Liver (tissue), 9 donors: ENCODE results near the gene CLDN20. TPM values are rescaled to one million over a fixed set of nuclear protein-coding genes. Genes with fewer than 3 reads are reported as not detected.

Experiments used
- DNase-seq: peaks from one replicate; pipeline ENCODE4 v3.0.0-alpha.2; 2017; ENCODE audit warnings: low spot score
- H3K27ac ChIP-seq, 2 donors: one replicate each; pipeline ENCODE4 v1.7.0; 2013; ENCODE audit warnings: inconsistent platforms in 2 of 2, low read length in 2 of 2, control low read depth in 1 of 2, low read depth in 1 of 2, mild to moderate bottlenecking in 1 of 2
- H3K27me3 ChIP-seq, 4 donors: one replicate each; pipeline versions ENCODE4 v1.6.1 to v1.7.0; 2013; ENCODE audit warnings: low read length in 3 of 4, inconsistent platforms in 1 of 4, mild to moderate bottlenecking in 1 of 4, moderate library complexity in 1 of 4; ENCODE audit not compliant: control insufficient read depth in 4 of 4, insufficient read depth in 4 of 4
- H3K36me3 ChIP-seq, 4 donors: one replicate each; pipeline versions ENCODE4 v1.6.1 to v1.7.0; 2013; ENCODE audit warnings: low read length in 3 of 4, mild to moderate bottlenecking in 3 of 4, low read depth in 1 of 4, moderate library complexity in 1 of 4; ENCODE audit not compliant: control insufficient read depth in 4 of 4, insufficient read depth in 3 of 4
- H3K4me1 ChIP-seq, 4 donors: one replicate each; pipeline versions ENCODE4 v1.6.1 to v1.7.0; 2013; ENCODE audit warnings: low read length in 3 of 4, mild to moderate bottlenecking in 3 of 4, moderate library complexity in 1 of 4; ENCODE audit not compliant: control insufficient read depth in 4 of 4, insufficient read depth in 4 of 4
- H3K4me3 ChIP-seq, 3 donors: one replicate each; pipeline versions ENCODE4 v1.6.1 to v1.7.0; 2013; ENCODE audit warnings: low read length in 3 of 3, control low read depth in 1 of 3, low read depth in 1 of 3, mild to moderate bottlenecking in 1 of 3
- H3K9ac ChIP-seq, 2 donors: one replicate each; pipeline ENCODE4 v1.7.0; 2013; ENCODE audit warnings: low read length in 2 of 2, mild to moderate bottlenecking in 2 of 2, moderate library complexity in 2 of 2, control low read depth in 1 of 2, low read depth in 1 of 2
- H3K9me3 ChIP-seq, 4 donors: one replicate each; pipeline versions ENCODE4 v1.6.1 to v1.7.0; 2013; ENCODE audit warnings: low read length in 3 of 4; ENCODE audit not compliant: control insufficient read depth in 4 of 4
- EGR1 ChIP-seq, 2 donors: IDR thresholded peaks; 2 replicates each; pipeline ENCODE4 v1.6.1; 2016 to 2018; ENCODE audit warnings: antibody characterized with exemption in 2 of 2, low read depth in 2 of 2
- FOXA1 ChIP-seq: IDR thresholded peaks from 2 replicates; pipeline ENCODE4 v1.6.1; 2016; ENCODE audit warnings: antibody characterized with exemption
- FOXA2 ChIP-seq: IDR thresholded peaks from 2 replicates; pipeline ENCODE4 v1.6.1; 2016; ENCODE audit warnings: antibody characterized with exemption
- GABPA ChIP-seq, 2 donors: IDR thresholded peaks in 1 of 2; conservative IDR thresholded peaks in 1 of 2; 2 replicates each; pipeline ENCODE4 v1.6.1; 2016; ENCODE audit warnings: antibody characterized with exemption in 2 of 2, mild to moderate bottlenecking in 1 of 2, moderate library complexity in 1 of 2
- HNF4A ChIP-seq, 2 donors: conservative IDR thresholded peaks; 2 replicates each; pipeline ENCODE4 v1.6.1; 2016; ENCODE audit warnings: antibody characterized with exemption in 2 of 2, mild to moderate bottlenecking in 2 of 2
- HNF4G ChIP-seq: IDR thresholded peaks from 2 replicates; pipeline ENCODE4 v1.6.1; 2016; ENCODE audit warnings: antibody characterized with exemption
- JUND ChIP-seq, 2 donors: IDR thresholded peaks; 2 replicates each; pipeline ENCODE4 v1.6.1; 2016; ENCODE audit warnings: antibody characterized with exemption in 2 of 2
- NR2F2 ChIP-seq: IDR thresholded peaks from 2 replicates; pipeline ENCODE4 v1.6.1; 2016; ENCODE audit warnings: antibody characterized with exemption
- RAD21 ChIP-seq, 2 donors: IDR thresholded peaks; 2 replicates each; pipeline ENCODE4 v1.6.1; 2016; ENCODE audit warnings: antibody characterized with exemption in 2 of 2, mild to moderate bottlenecking in 2 of 2
- REST ChIP-seq: IDR thresholded peaks from 2 replicates; pipeline ENCODE4 v1.6.1; 2016; ENCODE audit warnings: antibody characterized with exemption, mild to moderate bottlenecking
- RXRA ChIP-seq, 2 donors: IDR thresholded peaks; 2 replicates each; pipeline ENCODE4 v1.6.1; 2017 to 2018; ENCODE audit warnings: antibody characterized with exemption in 2 of 2, mild to moderate bottlenecking in 1 of 2
- SP1 ChIP-seq: IDR thresholded peaks from 2 replicates; pipeline ENCODE4 v1.6.1; 2018; ENCODE audit warnings: antibody characterized with exemption, mild to moderate bottlenecking
- TAF1 ChIP-seq: conservative IDR thresholded peaks from 2 replicates; pipeline ENCODE4 v1.6.1; 2016; ENCODE audit warnings: antibody characterized with exemption, mild to moderate bottlenecking
- YY1 ChIP-seq: IDR thresholded peaks from 2 replicates; pipeline ENCODE4 v1.6.1; 2016; ENCODE audit warnings: antibody characterized with exemption, mild to moderate bottlenecking
- WGBS: extraction: QIAGEN DNeasy Blood & Tissue Kit; methylation state at CpG from one replicate; pipeline ENCODE4 v1.1.7; 2013; 5-methylcytosine and 5-hydroxymethylcytosine counted together
- polyA plus RNA-seq, 2 donors: library from polyadenylated mRNA; stranded (reverse) in 1 of 2; unstranded in 1 of 2; fragments of 200-250 nt in 1 of 2; fragments of >200 nt in 1 of 2; fragmentation: Nextera tagmentation in 1 of 2; extraction: Ambion mirVana in 1 of 2; gene quantifications; one replicate each; pipeline versions ENCODE4 v1.2.1 to v1.2.3, GENCODE V29; 2013 to 2015
- total RNA-seq, 2 donors: library from RNA; depleted of rRNA; stranded (reverse); fragments of >200 nt; gene quantifications; one replicate each; pipeline ENCODE4 v1.2.3, GENCODE V29; 2014
- TF ChIP-seq, protein P1 (sequence below): IDR thresholded peaks from 2 replicates; pipeline ENCODE4 v1.6.1; 2016; ENCODE audit warnings: antibody characterized with exemption
- TF ChIP-seq, protein P2 (sequence below): IDR thresholded peaks from 2 replicates; pipeline ENCODE4 v1.6.1; 2016; ENCODE audit warnings: antibody characterized with exemption
- TF ChIP-seq, protein P3 (sequence below): IDR thresholded peaks from 2 replicates; pipeline ENCODE4 v1.6.1; 2016; ENCODE audit warnings: antibody characterized with exemption
- TF ChIP-seq, protein P4 (sequence below): fragments of 150-350 bp; IDR thresholded peaks from 2 replicates; pipeline ENCODE4 v1.5.1; 2017; ENCODE audit warnings: improper control_type of control experiment, low read depth, low read length; ENCODE audit not compliant: missing input control
- donor health status: healthy.
- donor health status: healthy.
- donor health status: healthy.
- donor health status: healthy.
- donor health status: healthy.

The CLDN20 gene
- total and polyA plus RNA-seq, 4 donors = 0.26 TPM; not detected in 3

DNA sequence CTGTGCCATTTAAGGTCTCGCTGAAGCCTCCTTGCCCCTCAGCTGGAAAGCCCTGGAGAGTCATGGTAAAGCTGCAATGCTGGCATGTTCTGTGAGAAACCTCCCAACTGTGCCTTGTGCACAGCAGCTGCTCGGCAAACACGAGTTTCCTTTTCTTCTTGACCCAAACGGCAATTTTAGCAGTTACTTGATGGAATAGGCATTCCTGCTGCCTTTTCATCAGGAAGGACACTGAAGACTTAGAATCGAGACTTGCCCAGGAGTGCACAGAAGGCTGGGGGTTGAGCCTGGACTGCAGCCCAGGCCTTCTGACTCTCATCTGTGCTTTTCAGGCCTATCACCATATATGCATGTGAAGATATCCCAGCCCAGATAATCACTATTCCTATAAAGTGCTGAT, 28.7 kb upstream of the CLDN20 start:
- Histone ChIP-seq H3K27ac (no peak overlapping the region), H3K4me3 (no peak overlapping the region), H3K9ac (no peak overlapping the region), H3K36me3 (no peaks in the 10 kb centered on the region), H3K27me3 (no peaks in the 10 kb centered on the region), H3K9me3 (no peaks in the 10 kb centered on the region), H3K4me1 (no peaks in the 10 kb centered on the region)
- DNase-seq = no peak
- TF ChIP-seq EGR1 (IDR thresholded peaks at IDR 0.05; ENCODE audit: low read depth in 2 of 2) (no peak), JUND (IDR thresholded peaks at IDR 0.05) (no peak), GABPA (IDR thresholded peaks at IDR 0.05 in 1 of 2, conservative IDR thresholded peaks at IDR 0.05 in 1 of 2) (no peak), NR2F2 (no peak), HNF4A (conservative IDR thresholded peaks at IDR 0.05) (no peak)
- TF ChIP-seq, protein P1, sequence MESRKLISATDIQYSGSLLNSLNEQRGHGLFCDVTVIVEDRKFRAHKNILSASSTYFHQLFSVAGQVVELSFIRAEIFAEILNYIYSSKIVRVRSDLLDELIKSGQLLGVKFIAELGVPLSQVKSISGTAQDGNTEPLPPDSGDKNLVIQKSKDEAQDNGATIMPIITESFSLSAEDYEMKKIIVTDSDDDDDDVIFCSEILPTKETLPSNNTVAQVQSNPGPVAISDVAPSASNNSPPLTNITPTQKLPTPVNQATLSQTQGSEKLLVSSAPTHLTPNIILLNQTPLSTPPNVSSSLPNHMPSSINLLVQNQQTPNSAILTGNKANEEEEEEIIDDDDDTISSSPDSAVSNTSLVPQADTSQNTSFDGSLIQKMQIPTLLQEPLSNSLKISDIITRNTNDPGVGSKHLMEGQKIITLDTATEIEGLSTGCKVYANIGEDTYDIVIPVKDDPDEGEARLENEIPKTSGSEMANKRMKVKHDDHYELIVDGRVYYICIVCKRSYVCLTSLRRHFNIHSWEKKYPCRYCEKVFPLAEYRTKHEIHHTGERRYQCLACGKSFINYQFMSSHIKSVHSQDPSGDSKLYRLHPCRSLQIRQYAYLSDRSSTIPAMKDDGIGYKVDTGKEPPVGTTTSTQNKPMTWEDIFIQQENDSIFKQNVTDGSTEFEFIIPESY = no peak
- WGBS = 75% methylated on average over 5 of the region's 5 CpGs

DNA sequence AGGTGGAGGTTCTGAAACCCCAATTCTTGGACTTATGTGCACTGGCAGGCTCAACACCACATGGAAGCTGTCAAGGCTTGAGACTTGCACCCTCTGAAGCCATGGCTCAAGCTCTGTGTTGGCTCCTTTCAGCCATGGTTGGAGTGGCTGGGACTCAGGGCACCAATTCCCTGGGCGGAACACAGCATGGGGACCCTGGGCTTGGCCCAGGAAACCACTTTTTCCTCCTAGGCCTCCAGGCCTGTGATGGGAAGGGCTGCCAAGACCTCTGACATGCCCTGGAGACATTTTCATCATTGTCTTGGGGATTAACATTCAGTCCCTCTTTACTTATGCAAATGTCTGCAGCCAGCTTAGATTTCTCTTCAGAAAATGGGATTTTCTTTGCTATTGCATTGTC, 26.2 kb upstream of the CLDN20 start:
- Histone ChIP-seq H3K4me1 (no peaks in the 10 kb centered on the region), H3K4me3 (no peak overlapping the region), H3K9ac (no peak overlapping the region), H3K9me3 (no peaks in the 10 kb centered on the region), H3K27me3 (no peaks in the 10 kb centered on the region), H3K27ac (no peak overlapping the region), H3K36me3 (no peaks in the 10 kb centered on the region)
- 93% methylated on average over 1 of the region's 1 CpG for WGBS
- TF ChIP-seq JUND (IDR thresholded peaks at IDR 0.05) = no peak
- no peak for TF ChIP-seq REST
- no peak for TF ChIP-seq SP1
- no peak for TF ChIP-seq FOXA2
- TF ChIP-seq NR2F2 = no peak
- no peak for TF ChIP-seq RXRA (IDR thresholded peaks at IDR 0.05)
- no peak for TF ChIP-seq RAD21 (IDR thresholded peaks at IDR 0.05)
- TF ChIP-seq, protein P1 = no peak
- no peak for TF ChIP-seq YY1
- TF ChIP-seq, protein P2, sequence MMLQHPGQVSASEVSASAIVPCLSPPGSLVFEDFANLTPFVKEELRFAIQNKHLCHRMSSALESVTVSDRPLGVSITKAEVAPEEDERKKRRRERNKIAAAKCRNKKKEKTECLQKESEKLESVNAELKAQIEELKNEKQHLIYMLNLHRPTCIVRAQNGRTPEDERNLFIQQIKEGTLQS = no peak
- TF ChIP-seq, protein P3, sequence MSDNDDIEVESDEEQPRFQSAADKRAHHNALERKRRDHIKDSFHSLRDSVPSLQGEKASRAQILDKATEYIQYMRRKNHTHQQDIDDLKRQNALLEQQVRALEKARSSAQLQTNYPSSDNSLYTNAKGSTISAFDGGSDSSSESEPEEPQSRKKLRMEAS = no peak
- TF ChIP-seq, protein P4, sequence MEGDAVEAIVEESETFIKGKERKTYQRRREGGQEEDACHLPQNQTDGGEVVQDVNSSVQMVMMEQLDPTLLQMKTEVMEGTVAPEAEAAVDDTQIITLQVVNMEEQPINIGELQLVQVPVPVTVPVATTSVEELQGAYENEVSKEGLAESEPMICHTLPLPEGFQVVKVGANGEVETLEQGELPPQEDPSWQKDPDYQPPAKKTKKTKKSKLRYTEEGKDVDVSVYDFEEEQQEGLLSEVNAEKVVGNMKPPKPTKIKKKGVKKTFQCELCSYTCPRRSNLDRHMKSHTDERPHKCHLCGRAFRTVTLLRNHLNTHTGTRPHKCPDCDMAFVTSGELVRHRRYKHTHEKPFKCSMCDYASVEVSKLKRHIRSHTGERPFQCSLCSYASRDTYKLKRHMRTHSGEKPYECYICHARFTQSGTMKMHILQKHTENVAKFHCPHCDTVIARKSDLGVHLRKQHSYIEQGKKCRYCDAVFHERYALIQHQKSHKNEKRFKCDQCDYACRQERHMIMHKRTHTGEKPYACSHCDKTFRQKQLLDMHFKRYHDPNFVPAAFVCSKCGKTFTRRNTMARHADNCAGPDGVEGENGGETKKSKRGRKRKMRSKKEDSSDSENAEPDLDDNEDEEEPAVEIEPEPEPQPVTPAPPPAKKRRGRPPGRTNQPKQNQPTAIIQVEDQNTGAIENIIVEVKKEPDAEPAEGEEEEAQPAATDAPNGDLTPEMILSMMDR = no peak
- TF ChIP-seq FOXA1 = no peak
- TF ChIP-seq TAF1 = no peak
- TF ChIP-seq GABPA (IDR thresholded peaks at IDR 0.05 in 1 of 2, conservative IDR thresholded peaks at IDR 0.05 in 1 of 2) = no peak
- no peak for TF ChIP-seq EGR1 (IDR thresholded peaks at IDR 0.05; ENCODE audit: low read depth in 2 of 2)
- TF ChIP-seq HNF4A (conservative IDR thresholded peaks at IDR 0.05) = no peak
- no peak for TF ChIP-seq HNF4G
- no peak for DNase-seq
